Measurements from ENCODE around the gene ZMPSTE24. TPM values are rescaled to one million over a fixed set of nuclear protein-coding genes. Genes with fewer than 3 reads are reported as not detected.

The ZMPSTE24 gene
- total RNA-seq, 1 experiment from 2014 or later: 65.4 TPM

DNA sequence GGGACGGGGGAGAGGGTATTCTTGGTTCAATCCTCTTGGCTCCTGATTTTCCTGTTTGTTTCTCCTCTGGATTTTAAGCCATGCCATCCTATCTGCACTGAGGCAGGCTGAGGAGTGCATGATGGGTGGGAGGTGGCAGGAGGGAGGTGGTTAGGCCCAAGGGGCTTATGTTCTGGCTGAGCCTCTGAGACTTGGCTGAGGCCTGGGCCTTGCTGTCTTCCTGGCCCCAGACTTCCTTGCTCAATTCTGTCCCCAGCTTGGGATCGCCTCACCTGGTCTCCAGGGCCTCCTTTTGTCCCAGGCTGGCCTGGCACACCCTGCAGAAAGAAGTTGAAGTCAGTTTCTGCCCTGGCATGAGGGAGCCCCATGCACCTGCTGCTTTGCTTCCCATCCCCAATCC is 47.8 kb downstream of the ZMPSTE24 start:
- no peaks in the 10 kb centered on the region for H3K36me3 ChIP-seq (ENCODE audit: control insufficient read depth, insufficient read depth, low read length)
- CTCF ChIA-PET: interaction anchor here (0.7 to 1.3 kb wide), 3 partner anchors 11 to 387 kb away, joined by 3 to 8 read pairs (median 3); partner anchors contain the start of gene COL9A2
- no TSS peak for BruUV-seq (replicated peaks)
- in situ Hi-C loops (cut with HindIII; ENCODE audit: low pct_unique_long_range_greater_than_20kb, low sequenced_read_pairs): no loop called here
- intact Hi-C loops (cut with micrococcal nuclease; ENCODE audit: unreplicated experiment): no loop called here
- POLR2A ChIA-PET: no interaction called here
- no peaks in the 10 kb centered on the region for H3K4me1 ChIP-seq (ENCODE audit: control insufficient read depth, insufficient read depth, low read length)
- DNase-seq (ENCODE audit: low read depth, low spot score): no peak
- ATAC-seq: 0 out of 2 replicates have a peak, but pooled peaks have one; percentile 10
- no peak overlapping the region for H3K27ac ChIP-seq (ENCODE audit: low read length)
- no peak overlapping the region for H3K4me3 ChIP-seq (ENCODE audit: low read depth in 2 of 2, low read length in 2 of 2)
- H3K9me3 ChIP-seq (ENCODE audit: control insufficient read depth, insufficient read depth, low read depth, low read length): no peaks in the 10 kb centered on the region
- no peaks in the 10 kb centered on the region for H3K27me3 ChIP-seq (ENCODE audit: control insufficient read depth, insufficient read depth, low read length)
- TF ChIP-seq, protein P1, sequence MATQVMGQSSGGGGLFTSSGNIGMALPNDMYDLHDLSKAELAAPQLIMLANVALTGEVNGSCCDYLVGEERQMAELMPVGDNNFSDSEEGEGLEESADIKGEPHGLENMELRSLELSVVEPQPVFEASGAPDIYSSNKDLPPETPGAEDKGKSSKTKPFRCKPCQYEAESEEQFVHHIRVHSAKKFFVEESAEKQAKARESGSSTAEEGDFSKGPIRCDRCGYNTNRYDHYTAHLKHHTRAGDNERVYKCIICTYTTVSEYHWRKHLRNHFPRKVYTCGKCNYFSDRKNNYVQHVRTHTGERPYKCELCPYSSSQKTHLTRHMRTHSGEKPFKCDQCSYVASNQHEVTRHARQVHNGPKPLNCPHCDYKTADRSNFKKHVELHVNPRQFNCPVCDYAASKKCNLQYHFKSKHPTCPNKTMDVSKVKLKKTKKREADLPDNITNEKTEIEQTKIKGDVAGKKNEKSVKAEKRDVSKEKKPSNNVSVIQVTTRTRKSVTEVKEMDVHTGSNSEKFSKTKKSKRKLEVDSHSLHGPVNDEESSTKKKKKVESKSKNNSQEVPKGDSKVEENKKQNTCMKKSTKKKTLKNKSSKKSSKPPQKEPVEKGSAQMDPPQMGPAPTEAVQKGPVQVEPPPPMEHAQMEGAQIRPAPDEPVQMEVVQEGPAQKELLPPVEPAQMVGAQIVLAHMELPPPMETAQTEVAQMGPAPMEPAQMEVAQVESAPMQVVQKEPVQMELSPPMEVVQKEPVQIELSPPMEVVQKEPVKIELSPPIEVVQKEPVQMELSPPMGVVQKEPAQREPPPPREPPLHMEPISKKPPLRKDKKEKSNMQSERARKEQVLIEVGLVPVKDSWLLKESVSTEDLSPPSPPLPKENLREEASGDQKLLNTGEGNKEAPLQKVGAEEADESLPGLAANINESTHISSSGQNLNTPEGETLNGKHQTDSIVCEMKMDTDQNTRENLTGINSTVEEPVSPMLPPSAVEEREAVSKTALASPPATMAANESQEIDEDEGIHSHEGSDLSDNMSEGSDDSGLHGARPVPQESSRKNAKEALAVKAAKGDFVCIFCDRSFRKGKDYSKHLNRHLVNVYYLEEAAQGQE (IDR thresholded peaks at IDR 0.05; ENCODE audit: insufficient read depth in 1 of 2, low read depth in 2 of 2, low read length in 1 of 2): no peak
- TF ChIP-seq POLR2AphosphoS5 (IDR thresholded peaks at IDR 0.05; ENCODE audit: low read depth, low read length) (no peak), TCF7L2 (IDR thresholded peaks at IDR 0.05; ENCODE audit: low read depth, low read length) (no peak), SIN3A (IDR thresholded peaks at IDR 0.05; ENCODE audit: borderline replicate concordance, insufficient read depth, low read depth, low read length) (no peak), CTCF (IDR thresholded peaks at IDR 0.05) (no peak)

- no peak for DNase-seq (ENCODE audit: low read depth, low spot score)
Observed at GRCh38 chr1:40306296-40306695, 48.3 kb downstream of the ZMPSTE24 start.

More at GRCh38 chr1:40306296-40306695, 48.3 kb downstream of the ZMPSTE24 start:
- H3K9me3 ChIP-seq (ENCODE audit: control insufficient read depth, insufficient read depth, low read depth, low read length): no peaks in the 10 kb centered on the region
- ChIA-PET POLR2A (no interaction called here), CTCF (interaction anchor here (0.7 to 1.3 kb wide), 2 partner anchors 10 to 387 kb away, joined by 3 read pairs; partner anchors contain the start of gene COL9A2)
- H3K27me3 ChIP-seq (ENCODE audit: control insufficient read depth, insufficient read depth, low read length): no peaks in the 10 kb centered on the region
- no TSS peak for BruUV-seq (replicated peaks)
- no peak overlapping the region for H3K4me3 ChIP-seq (ENCODE audit: low read depth in 2 of 2, low read length in 2 of 2)
- TF ChIP-seq, protein P1 (IDR thresholded peaks at IDR 0.05; ENCODE audit: insufficient read depth in 1 of 2, low read depth in 2 of 2, low read length in 1 of 2): no peak
- TF ChIP-seq TCF7L2 (IDR thresholded peaks at IDR 0.05; ENCODE audit: low read depth, low read length) (no peak), POLR2AphosphoS5 (IDR thresholded peaks at IDR 0.05; ENCODE audit: low read depth, low read length) (no peak), SIN3A (IDR thresholded peaks at IDR 0.05; ENCODE audit: borderline replicate concordance, insufficient read depth, low read depth, low read length) (no peak), CTCF (IDR thresholded peaks at IDR 0.05) (no peak)
- no peaks in the 10 kb centered on the region for H3K4me1 ChIP-seq (ENCODE audit: control insufficient read depth, insufficient read depth, low read length)
- H3K36me3 ChIP-seq (ENCODE audit: control insufficient read depth, insufficient read depth, low read length): no peaks in the 10 kb centered on the region
- intact Hi-C loops (cut with micrococcal nuclease; ENCODE audit: unreplicated experiment): no loop called here
- in situ Hi-C loops (cut with HindIII; ENCODE audit: low pct_unique_long_range_greater_than_20kb, low sequenced_read_pairs): no loop called here
- H3K27ac ChIP-seq (ENCODE audit: low read length): no peak overlapping the region
- no peak for ATAC-seq
